Endothelial cell of umbilical vein (primary cell): ENCODE measurements around the gene ABI3BP.

Experiments
- CTCF ChIP-seq, 2 donors: IDR thresholded peaks; 1 replicate in 1 of 2; 2 replicates in 1 of 2; pipeline ENCODE4 v1.5.1; 2011; ENCODE audit warnings: low read length in 2 of 2, mild to moderate bottlenecking in 2 of 2, moderate library complexity in 2 of 2, control low read depth in 1 of 2, inconsistent platforms in 1 of 2, low read depth in 1 of 2; ENCODE audit not compliant: insufficient read depth in 1 of 2; ENCODE audit errors: extremely low read depth in 1 of 2
- EZH2 ChIP-seq: IDR thresholded peaks from 2 replicates; pipeline ENCODE4 v1.6.1; 2012; ENCODE audit warnings: borderline replicate concordance, low read depth, mild to moderate bottlenecking, moderate library complexity, low read length, inconsistent platforms; ENCODE audit not compliant: severe bottlenecking
- FOS ChIP-seq: IDR thresholded peaks from 2 replicates; pipeline ENCODE4 v1.6.1; 2011; ENCODE audit warnings: mild to moderate bottlenecking, low read length, moderate library complexity, borderline replicate concordance; ENCODE audit not compliant: insufficient read depth
- JUN ChIP-seq: IDR thresholded peaks from 2 replicates; pipeline ENCODE4 v1.6.1; 2011; ENCODE audit warnings: borderline replicate concordance, low read depth; ENCODE audit not compliant: insufficient read length, insufficient read depth
- MYC ChIP-seq: IDR thresholded peaks from one replicate; pipeline ENCODE4 v1.6.1; 2011; ENCODE audit warnings: mild to moderate bottlenecking, low read depth, low read length
- POLR2A ChIP-seq: IDR thresholded peaks from 2 replicates; pipeline ENCODE4 v1.6.1; 2012; ENCODE audit warnings: low read depth, mild to moderate bottlenecking, control low read depth, low read length
- POLR2AphosphoS5 ChIP-seq: IDR thresholded peaks from 2 replicates; pipeline ENCODE4 v1.6.1; 2012; ENCODE audit warnings: low read depth, mild to moderate bottlenecking, control low read depth, low read length, moderate library complexity; ENCODE audit not compliant: insufficient read depth

GRCh38 chr3:100880845-100881244 lies 112.4 kb downstream of the ABI3BP start:
- TF ChIP-seq POLR2A, result no peak
- no peak for TF ChIP-seq MYC
- no peak for TF ChIP-seq CTCF (IDR thresholded peaks at IDR 0.05; ENCODE audit: extremely low read depth in 1 of 2, insufficient read depth in 1 of 2, low read depth in 1 of 2, low read length in 2 of 2)
- TF ChIP-seq EZH2, result no peak
- TF ChIP-seq FOS, result no peak
- TF ChIP-seq JUN, result no peak
- no peak for TF ChIP-seq POLR2AphosphoS5
